ENCODE results near the gene TP63.
"Not testable (repeated sequence)": the region's sequence is repeated elsewhere in the genome, so short reads cannot be mapped to it uniquely, and the experiment has no call there.

GRCh38 chr3:189596078-189596979, 34.9 kb upstream of the TP63 start:
- not testable (repeated sequence) for TF ChIP-seq CTCF, POLR2A (IDR thresholded peaks at IDR 0.05)

Data from uterus (tissue), 2 donors.